Cardiac muscle cell (in vitro differentiated cells and primary cell): ENCODE results near the gene TSPAN16. TPM values are rescaled to one million over a fixed set of nuclear protein-coding genes. Genes with fewer than 3 reads are reported as not detected.
A peak's percentile ranks its signal among the peaks of the same experiment; 100 is the strongest.
"Not testable (repeated sequence)": the region's sequence is repeated elsewhere in the genome, so short reads cannot be mapped to it uniquely, and the experiment has no call there.

Source experiments
- DNase-seq, 2 donors: peaks; one replicate each; pipeline versions ENCODE4 v3.0.0 to v3.0.0-alpha.2; 2010 to 2017; ENCODE audit warnings: low read depth in 1 of 2, low spot score in 1 of 2
- H3K27ac ChIP-seq: fragments of 200-600 bp; sonication (generic); 2 replicates; pipeline ENCODE4 v1.5.1; 2016
- H3K27me3 ChIP-seq: fragments of 200-600 bp; sonication (generic); 2 replicates; pipeline ENCODE4 v1.6.0; 2016; ENCODE audit warnings: control low read depth
- H3K36me3 ChIP-seq: fragments of 200-600 bp; sonication (generic); 2 replicates; pipeline ENCODE4 v1.5.1; 2016; ENCODE audit warnings: control low read depth
- H3K4me1 ChIP-seq: fragments of 200-600 bp; sonication (generic); 2 replicates; pipeline ENCODE4 v1.8.1; 2017; ENCODE audit warnings: low read depth, mild to moderate bottlenecking, mixed run types
- H3K4me3 ChIP-seq: fragments of 200-600 bp; sonication (generic); 2 replicates; pipeline ENCODE4 v1.5.1; 2016; ENCODE audit warnings: mild to moderate bottlenecking
- H3K9me3 ChIP-seq: fragments of 200-600 bp; sonication (generic); 2 replicates; pipeline ENCODE4 v1.5.1; 2017; ENCODE audit warnings: low read depth, mild to moderate bottlenecking, control low read depth
- polyA plus RNA-seq: library from polyadenylated mRNA; unstranded; fragments of >200 nt; fragmentation: Nextera tagmentation; extraction: Ambion mirVana; gene quantifications from 2 replicates; pipeline ENCODE4 v1.2.1, GENCODE V29; 2016
- total RNA-seq: library from RNA; depleted of rRNA; stranded (reverse); fragments of >200 nt; gene quantifications from 2 replicates; pipeline ENCODE4 v1.2.3, GENCODE V29; 2016
- TF ChIP-seq, protein P1 (sequence below): IDR thresholded peaks from 2 replicates; pipeline ENCODE4 v1.5.1; 2012; ENCODE audit warnings: low read depth, mild to moderate bottlenecking, low read length

TSPAN16 gene
- total and polyA plus RNA-seq, 2 experiments from 2014 or later: not detected

- no peak for DNase-seq
- TF ChIP-seq, protein P1, sequence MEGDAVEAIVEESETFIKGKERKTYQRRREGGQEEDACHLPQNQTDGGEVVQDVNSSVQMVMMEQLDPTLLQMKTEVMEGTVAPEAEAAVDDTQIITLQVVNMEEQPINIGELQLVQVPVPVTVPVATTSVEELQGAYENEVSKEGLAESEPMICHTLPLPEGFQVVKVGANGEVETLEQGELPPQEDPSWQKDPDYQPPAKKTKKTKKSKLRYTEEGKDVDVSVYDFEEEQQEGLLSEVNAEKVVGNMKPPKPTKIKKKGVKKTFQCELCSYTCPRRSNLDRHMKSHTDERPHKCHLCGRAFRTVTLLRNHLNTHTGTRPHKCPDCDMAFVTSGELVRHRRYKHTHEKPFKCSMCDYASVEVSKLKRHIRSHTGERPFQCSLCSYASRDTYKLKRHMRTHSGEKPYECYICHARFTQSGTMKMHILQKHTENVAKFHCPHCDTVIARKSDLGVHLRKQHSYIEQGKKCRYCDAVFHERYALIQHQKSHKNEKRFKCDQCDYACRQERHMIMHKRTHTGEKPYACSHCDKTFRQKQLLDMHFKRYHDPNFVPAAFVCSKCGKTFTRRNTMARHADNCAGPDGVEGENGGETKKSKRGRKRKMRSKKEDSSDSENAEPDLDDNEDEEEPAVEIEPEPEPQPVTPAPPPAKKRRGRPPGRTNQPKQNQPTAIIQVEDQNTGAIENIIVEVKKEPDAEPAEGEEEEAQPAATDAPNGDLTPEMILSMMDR: no peak
- Histone ChIP-seq H3K9me3 (no peaks in the 10 kb centered on the region), H3K4me1 (no peaks in the 10 kb centered on the region), H3K4me3 (no peak overlapping the region), H3K27me3 (no peaks in the 10 kb centered on the region), H3K36me3 (no peaks in the 10 kb centered on the region), H3K27ac (no peak overlapping the region)
These were observed 29.6 kb downstream of the TSPAN16 start for GRCh38 chr19:11325544-11325943.

- H3K27ac ChIP-seq: no peak overlapping the region
These were observed 34.2 kb downstream of the TSPAN16 start for GRCh38 chr19:11330127-11330526.

DNA sequence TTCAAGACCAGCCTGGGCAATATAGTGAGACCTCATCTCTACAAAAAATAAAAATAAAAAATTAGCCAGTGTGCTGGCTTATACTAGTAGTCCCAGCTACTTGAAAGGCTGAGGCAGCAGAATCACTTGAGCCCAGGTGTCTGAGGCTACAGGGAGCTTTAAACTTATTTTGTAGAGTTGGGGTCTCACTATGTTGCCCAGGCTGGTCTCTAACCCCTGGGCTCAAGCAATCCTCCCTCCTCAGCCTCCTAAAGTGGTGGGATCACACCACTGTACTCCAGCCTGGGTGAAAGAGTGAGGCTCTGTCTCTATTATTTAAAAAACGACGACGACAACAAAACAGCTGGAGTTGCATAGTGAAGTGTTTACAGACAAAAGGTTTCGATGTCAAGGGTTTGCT is 35.5 kb downstream of the TSPAN16 start:
- Histone ChIP-seq H3K4me1 (no peaks in the 10 kb centered on the region), H3K4me3 (no peak overlapping the region), H3K27me3 (no peaks in the 10 kb centered on the region), H3K36me3 (peaks cover 3% of the 10 kb centered on the region), H3K27ac (no peak overlapping the region), H3K9me3 (no peaks in the 10 kb centered on the region)
- no peak for DNase-seq
- TF ChIP-seq, protein P1: no peak

More at GRCh38 chr19:11330127-11330526, 34.2 kb downstream of the TSPAN16 start:
- H3K27me3 ChIP-seq: no peaks in the 10 kb centered on the region
- H3K36me3 ChIP-seq: peaks cover 3% of the 10 kb centered on the region
- DNase-seq: no peak
- no peaks in the 10 kb centered on the region for H3K9me3 ChIP-seq
- H3K4me1 ChIP-seq: no peaks in the 10 kb centered on the region
- H3K4me3 ChIP-seq: no peak overlapping the region
- TF ChIP-seq, protein P1: no peak

- DNase-seq: no peak
- no peaks in the 10 kb centered on the region for H3K9me3 ChIP-seq
- TF ChIP-seq, protein P1: no peak
These were observed 36.9 kb downstream of the TSPAN16 start for GRCh38 chr19:11332822-11333221.

GRCh38 chr19:11333838-11334237 is 37.9 kb downstream of the TSPAN16 start:
- H3K4me3 ChIP-seq, H3K9me3 ChIP-seq, H3K4me1 ChIP-seq, H3K27me3 ChIP-seq, H3K36me3 ChIP-seq, H3K27ac ChIP-seq: not testable (repeated sequence)
- DNase-seq: peak in 1 of 2 donors; percentile 17

More at GRCh38 chr19:11332822-11333221, 36.9 kb downstream of the TSPAN16 start:
- no peak overlapping the region for H3K4me3 ChIP-seq
- H3K27me3 ChIP-seq: no peaks in the 10 kb centered on the region
- no peaks in the 10 kb centered on the region for H3K4me1 ChIP-seq
- no peak overlapping the region for H3K27ac ChIP-seq
- H3K36me3 ChIP-seq: peaks cover 3% of the 10 kb centered on the region

- Histone ChIP-seq H3K27ac (no peak overlapping the region), H3K27me3 (no peaks in the 10 kb centered on the region), H3K9me3 (no peaks in the 10 kb centered on the region), H3K36me3 (peaks cover 3% of the 10 kb centered on the region), H3K4me3 (no peak overlapping the region), H3K4me1 (no peaks in the 10 kb centered on the region)
- TF ChIP-seq, protein P1: no peak
- DNase-seq: no peak
These were observed 39.6 kb downstream of the TSPAN16 start for GRCh38 chr19:11335449-11336146.
